Caco-2 (cell line): ENCODE results near the gene FAS. TPM values are rescaled to one million over a fixed set of nuclear protein-coding genes. Genes with fewer than 3 reads are reported as not detected.

Source experiments
- BruUV-seq: library from RNA; stranded (reverse); fragments of 400-500 nt; replicated peaks from 2 replicates; lab custom pipeline; 2021; lab: Mats Ljungman, UMichigan
- CTCF ChIA-PET: fragments of 300-600 bp; sonication (Branson Sonifier 250); formaldehyde crosslinking; loops from one replicate; lab custom pipeline; 2022; ENCODE audit warnings: antibody characterized with exemption; lab: Charles Lee
- POLR2A ChIA-PET: fragments of 300-600 bp; sonication (Branson Sonifier 250); formaldehyde crosslinking; loops from one replicate; lab custom pipeline; 2022; ENCODE audit warnings: antibody characterized with exemption; lab: Charles Lee
- DNase-seq, 2 experiments: peaks; one replicate each; pipeline versions ENCODE4 v3.0.0 to v3.0.0-alpha.2; 2020 to 2022
- H3K27me3 ChIP-seq: replicated peaks from 2 replicates; pipeline ENCODE4 v1.6.0; 2011; ENCODE audit warnings: low read length; ENCODE audit not compliant: control insufficient read depth, insufficient read depth
- H3K36me3 ChIP-seq: 2 replicates; pipeline ENCODE4 v1.5.1; 2011; ENCODE audit warnings: low read length; ENCODE audit not compliant: control insufficient read depth, insufficient read depth
- H3K4me1 ChIP-seq: fragments of 250-450 bp; sonication (Bioruptor Pico); 2 replicates; pipeline ENCODE4 v1.5.1; 2020; ENCODE audit warnings: mild to moderate bottlenecking
- H3K4me3 ChIP-seq: 2 replicates; pipeline ENCODE4 v1.5.1; 2011; ENCODE audit warnings: low read depth, mild to moderate bottlenecking, control low read depth, low read length
- H3K9me3 ChIP-seq: fragments of 250-450 bp; sonication (Bioruptor Pico); 2 replicates; pipeline ENCODE4 v1.5.1; 2020; ENCODE audit warnings: mild to moderate bottlenecking, moderate library complexity
- H3K27ac Mint-ChIP-seq: one replicate; pipeline ENCODE4 v1.8.0; 2022; ENCODE audit warnings: mixed read lengths; ENCODE audit not compliant: unreplicated experiment
- H3K27me3 Mint-ChIP-seq: one replicate; pipeline ENCODE4 v1.8.0; 2022; ENCODE audit warnings: mixed read lengths; ENCODE audit not compliant: insufficient read depth, unreplicated experiment
- H3K36me3 Mint-ChIP-seq: one replicate; pipeline ENCODE4 v1.8.0; 2022; ENCODE audit warnings: mild to moderate bottlenecking, mixed read lengths; ENCODE audit not compliant: insufficient read depth, unreplicated experiment
- H3K4me1 Mint-ChIP-seq: one replicate; pipeline ENCODE4 v1.8.0; 2022; ENCODE audit warnings: low read depth, mixed read lengths; ENCODE audit not compliant: unreplicated experiment
- H3K4me3 Mint-ChIP-seq: one replicate; pipeline ENCODE4 v1.8.0; 2022; ENCODE audit warnings: mild to moderate bottlenecking, moderate library complexity, mixed read lengths; ENCODE audit not compliant: unreplicated experiment
- H3K9me3 Mint-ChIP-seq: one replicate; pipeline ENCODE4 v1.8.0; 2022; ENCODE audit warnings: mixed read lengths; ENCODE audit not compliant: unreplicated experiment
- intact Hi-C: fragments of 100-400 bp; cut with micrococcal nuclease; formaldehyde crosslinking; loops from one replicate; pipeline ENCODE4 v1.10.0; 2022; ENCODE audit not compliant: unreplicated experiment
- total RNA-seq: library from RNA; stranded (reverse); gene quantifications from 2 replicates; pipeline ENCODE4 v1.2.3, GENCODE V29; 2022
- TF ChIP-seq, protein P1 (sequence below), 2 experiments: fragments of 200-600 bp in 1 of 2; IDR thresholded peaks; 1 replicate in 1 of 2; 2 replicates in 1 of 2; pipeline versions ENCODE4 v1.5.1 to v1.8.0; 2011 to 2022; ENCODE audit warnings: antibody characterized with exemption in 1 of 2, control low read depth in 1 of 2, inconsistent platforms in 1 of 2, low read depth in 1 of 2, low read length in 1 of 2, mild to moderate bottlenecking in 1 of 2, moderate library complexity in 1 of 2; ENCODE audit not compliant: insufficient read depth in 1 of 2, severe bottlenecking in 1 of 2, unreplicated experiment in 1 of 2

The FAS gene
- total RNA-seq, 1 experiment from 2014 or later: not detected

DNA sequence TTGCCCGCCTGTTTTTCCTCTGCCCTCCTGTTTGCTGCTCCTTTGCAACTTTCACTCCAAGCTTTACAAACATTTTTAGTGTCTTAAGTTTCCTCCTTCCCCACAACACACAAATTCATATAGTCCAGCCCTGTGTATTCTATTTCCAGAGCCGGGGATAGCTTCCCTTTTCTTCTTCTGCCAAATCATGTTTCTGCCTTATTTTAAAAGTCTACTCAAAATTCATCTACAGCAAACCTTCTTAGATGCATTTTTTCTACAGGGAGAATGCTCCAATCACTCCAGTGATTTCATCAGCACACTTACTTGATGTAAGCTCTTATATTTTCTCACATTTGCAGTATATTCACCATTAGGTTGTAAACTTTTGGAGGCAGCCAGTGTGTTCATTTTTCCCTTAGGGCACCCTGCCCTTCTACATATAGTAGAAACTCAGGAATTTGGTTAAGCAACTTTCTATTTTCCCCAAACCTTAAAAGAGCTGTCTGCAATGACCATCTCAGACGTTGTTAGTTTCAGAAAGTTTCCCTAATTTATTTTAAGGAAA, 25.7 kb upstream of the FAS start:
- ChIA-PET POLR2A (no interaction called here), CTCF (no interaction called here)
- Histone ChIP-seq H3K9me3 (no peaks in the 10 kb centered on the region), H3K4me1 (no peaks in the 10 kb centered on the region), H3K36me3 (no peaks in the 10 kb centered on the region), H3K4me3 (no peak overlapping the region), H3K27me3 (no peaks in the 10 kb centered on the region)
- no peaks in the 10 kb centered on the region for H3K9me3 Mint-ChIP-seq
- H3K4me3 Mint-ChIP-seq: no peak overlapping the region
- BruUV-seq: no TSS peak
- H3K27me3 Mint-ChIP-seq: peaks cover 7% of the 10 kb centered on the region
- no peak for DNase-seq
- H3K4me1 Mint-ChIP-seq: no peaks in the 10 kb centered on the region
- no peaks in the 10 kb centered on the region for H3K36me3 Mint-ChIP-seq
- TF ChIP-seq, protein P1, sequence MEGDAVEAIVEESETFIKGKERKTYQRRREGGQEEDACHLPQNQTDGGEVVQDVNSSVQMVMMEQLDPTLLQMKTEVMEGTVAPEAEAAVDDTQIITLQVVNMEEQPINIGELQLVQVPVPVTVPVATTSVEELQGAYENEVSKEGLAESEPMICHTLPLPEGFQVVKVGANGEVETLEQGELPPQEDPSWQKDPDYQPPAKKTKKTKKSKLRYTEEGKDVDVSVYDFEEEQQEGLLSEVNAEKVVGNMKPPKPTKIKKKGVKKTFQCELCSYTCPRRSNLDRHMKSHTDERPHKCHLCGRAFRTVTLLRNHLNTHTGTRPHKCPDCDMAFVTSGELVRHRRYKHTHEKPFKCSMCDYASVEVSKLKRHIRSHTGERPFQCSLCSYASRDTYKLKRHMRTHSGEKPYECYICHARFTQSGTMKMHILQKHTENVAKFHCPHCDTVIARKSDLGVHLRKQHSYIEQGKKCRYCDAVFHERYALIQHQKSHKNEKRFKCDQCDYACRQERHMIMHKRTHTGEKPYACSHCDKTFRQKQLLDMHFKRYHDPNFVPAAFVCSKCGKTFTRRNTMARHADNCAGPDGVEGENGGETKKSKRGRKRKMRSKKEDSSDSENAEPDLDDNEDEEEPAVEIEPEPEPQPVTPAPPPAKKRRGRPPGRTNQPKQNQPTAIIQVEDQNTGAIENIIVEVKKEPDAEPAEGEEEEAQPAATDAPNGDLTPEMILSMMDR (IDR thresholded peaks at IDR 0.05; ENCODE audit: insufficient read depth in 1 of 2, low read depth in 1 of 2, low read length in 1 of 2, severe bottlenecking in 1 of 2, unreplicated experiment in 1 of 2): no peak
- intact Hi-C loops: no loop called here
- no peak overlapping the region for H3K27ac Mint-ChIP-seq

GRCh38 chr10:88966797-88967196, 23.8 kb upstream of the FAS start:
- TF ChIP-seq, protein P1 (IDR thresholded peaks at IDR 0.05; ENCODE audit: insufficient read depth in 1 of 2, low read depth in 1 of 2, low read length in 1 of 2, severe bottlenecking in 1 of 2, unreplicated experiment in 1 of 2): no peak
- Histone ChIP-seq H3K27me3 (no peaks in the 10 kb centered on the region), H3K9me3 (no peaks in the 10 kb centered on the region), H3K4me3 (no peak overlapping the region), H3K36me3 (no peaks in the 10 kb centered on the region), H3K4me1 (no peaks in the 10 kb centered on the region)
- Mint-ChIP-seq H3K27ac (no peak overlapping the region), H3K4me1 (no peaks in the 10 kb centered on the region), H3K27me3 (peaks cover 11% of the 10 kb centered on the region), H3K36me3 (no peaks in the 10 kb centered on the region), H3K9me3 (no peaks in the 10 kb centered on the region), H3K4me3 (no peak overlapping the region)
- POLR2A ChIA-PET: no interaction called here
- BruUV-seq: no TSS peak
- no peak for DNase-seq
- CTCF ChIA-PET: no interaction called here
- intact Hi-C loops: no loop called here

- no peak overlapping the region for H3K4me3 Mint-ChIP-seq
- ChIA-PET CTCF (no interaction called here), POLR2A (no interaction called here)
- Histone ChIP-seq H3K27me3 (no peaks in the 10 kb centered on the region), H3K36me3 (no peaks in the 10 kb centered on the region), H3K9me3 (no peaks in the 10 kb centered on the region), H3K4me1 (no peaks in the 10 kb centered on the region), H3K4me3 (no peak overlapping the region)
- TF ChIP-seq, protein P1 (IDR thresholded peaks at IDR 0.05; ENCODE audit: insufficient read depth in 1 of 2, low read depth in 1 of 2, low read length in 1 of 2, severe bottlenecking in 1 of 2, unreplicated experiment in 1 of 2): no peak
- BruUV-seq: no TSS peak
- no peak overlapping the region for H3K27ac Mint-ChIP-seq
- H3K4me1 Mint-ChIP-seq: no peaks in the 10 kb centered on the region
- peaks cover 10% of the 10 kb centered on the region for H3K27me3 Mint-ChIP-seq
- H3K36me3 Mint-ChIP-seq: no peaks in the 10 kb centered on the region
- H3K9me3 Mint-ChIP-seq: no peaks in the 10 kb centered on the region
- no peak for DNase-seq
- intact Hi-C loops: no loop called here
Measured at GRCh38 chr10:88968391-88968790, 22.2 kb upstream of the FAS start.
